Stimulated activated CD4-positive, alpha-beta T cell treated with anti-CD3 and anti-CD28 coated beads, Interleukin-4, amount 100 ng/mL, for 4 hours (primary cell): ENCODE measurements around the gene TGFBR3.

ENCODE experiments used
- DNase-seq, 2 experiments: peaks; one replicate each; pipeline ENCODE4 v3.0.0-alpha.2; 2020

The TGFBR3 gene

GRCh38 chr1:91752324-91752723, 133.6 kb downstream of the TGFBR3 start:
- no peak for DNase-seq

- DNase-seq, result no peak
These were observed 134.7 kb downstream of the TGFBR3 start for GRCh38 chr1:91751275-91751674.

- DNase-seq, result no peak
These were observed 135.5 kb downstream of the TGFBR3 start for GRCh38 chr1:91750398-91750996.

DNA sequence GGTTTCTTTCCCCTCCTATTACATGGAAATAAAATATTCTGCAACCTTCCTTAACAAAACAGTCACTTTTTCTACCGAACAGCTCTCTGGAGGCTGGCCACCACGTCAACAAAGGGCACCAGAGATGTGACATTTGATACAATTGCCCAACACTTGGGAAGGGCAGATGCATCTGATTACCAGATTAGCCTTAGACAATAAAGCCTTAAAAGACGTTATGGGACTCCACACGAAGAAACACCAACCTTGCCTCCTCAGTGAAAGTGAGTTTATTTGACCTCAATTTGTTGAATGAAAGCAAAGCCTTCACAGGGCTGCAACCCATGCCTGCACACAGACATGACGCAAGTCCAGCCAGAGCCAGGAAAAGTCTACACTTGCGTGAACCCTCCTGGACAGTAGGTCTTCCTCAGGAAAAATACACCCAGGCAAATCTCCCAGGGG, 136.1 kb downstream of the TGFBR3 start:
- DNase-seq, result no peak

DNA sequence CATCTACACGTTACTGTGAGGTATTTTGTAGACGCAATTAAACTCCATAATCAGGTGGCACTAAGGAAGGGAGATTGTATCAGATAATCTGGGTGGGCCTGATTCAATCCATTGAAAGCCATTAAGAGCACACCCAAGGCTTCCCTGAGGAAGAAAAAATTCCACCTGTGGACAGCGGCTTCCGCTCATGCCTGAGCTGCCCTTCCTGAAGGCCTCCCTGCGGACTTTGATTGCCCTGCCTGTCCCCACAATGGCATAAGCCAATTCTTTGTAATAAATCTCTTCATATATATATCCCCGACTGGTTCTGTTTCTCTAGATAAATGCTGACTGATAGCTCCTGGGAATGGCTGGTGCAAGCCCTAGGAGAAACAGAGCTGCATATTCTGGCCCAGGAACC, 138.3 kb downstream of the TGFBR3 start:
- DNase-seq, result no peak

DNA sequence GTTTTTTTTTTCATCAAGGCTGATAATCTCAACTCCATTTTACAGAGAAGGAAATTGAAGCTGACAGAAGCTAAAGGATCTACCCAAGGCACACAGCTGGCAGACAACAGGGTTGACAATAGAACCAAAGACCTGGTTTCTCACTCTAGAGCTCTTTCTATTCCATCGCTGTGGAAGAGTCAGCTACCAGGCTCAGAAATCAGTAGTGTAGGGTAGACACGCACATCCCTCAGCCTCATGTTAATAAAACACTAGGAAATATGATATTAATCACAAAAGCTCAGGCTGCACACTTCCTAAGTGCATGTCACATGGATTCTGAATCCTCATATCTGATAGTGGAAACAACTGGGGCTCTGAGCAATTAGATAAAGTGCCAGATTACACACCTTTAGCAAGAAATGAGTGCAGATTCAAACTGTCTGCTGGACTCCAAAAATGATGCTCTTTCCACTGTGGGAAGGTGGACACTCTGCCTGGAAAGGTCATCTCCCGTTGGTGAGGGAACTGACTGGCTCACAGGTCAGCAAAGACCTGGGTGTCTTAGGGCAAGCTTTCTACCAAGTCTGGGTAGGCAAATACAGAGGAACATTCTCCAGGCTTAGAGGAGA, 139.1 kb downstream of the TGFBR3 start:
- no peak for DNase-seq

DNA sequence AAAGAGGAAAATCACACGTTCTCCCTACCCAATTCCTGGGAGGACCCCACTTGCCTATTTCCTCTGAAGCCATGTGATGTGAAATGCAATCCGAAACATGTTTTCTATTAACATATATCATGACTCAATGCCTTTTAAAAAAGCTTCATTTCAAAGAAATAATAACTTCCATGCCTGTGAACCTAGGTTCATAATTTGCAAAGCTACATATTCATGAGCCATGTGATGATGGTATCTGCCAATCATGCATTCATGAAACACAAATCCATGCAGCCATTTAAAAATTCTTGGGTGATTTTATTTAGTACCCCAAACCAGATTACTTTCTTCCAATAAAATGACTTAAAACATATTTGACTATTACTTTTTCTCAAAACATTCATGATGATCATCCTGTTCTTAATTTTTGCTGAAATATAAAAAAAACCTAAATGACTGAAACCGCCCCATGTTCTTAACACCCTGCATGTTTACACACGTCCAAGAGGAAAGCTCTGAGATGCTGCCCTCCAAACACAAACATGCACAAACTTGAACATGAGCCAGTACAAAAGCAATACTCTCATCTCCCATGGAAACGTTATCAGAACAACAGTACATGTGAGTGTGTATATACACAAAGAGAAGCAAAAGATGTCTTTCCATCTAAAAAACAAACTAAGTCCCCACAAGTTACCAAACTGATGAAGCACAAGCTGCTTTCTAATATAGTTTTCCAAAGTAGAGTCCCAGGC, 140.1 kb downstream of the TGFBR3 start:
- no peak for DNase-seq

- no peak for DNase-seq
These were observed 140.9 kb downstream of the TGFBR3 start for GRCh38 chr1:91744953-91745639.

- DNase-seq, result no peak
These were observed 143.1 kb downstream of the TGFBR3 start for GRCh38 chr1:91742848-91743292.

- DNase-seq, result no peak
These were observed 144.0 kb downstream of the TGFBR3 start for GRCh38 chr1:91741906-91742305.

GRCh38 chr1:91741301-91741700, 144.7 kb downstream of the TGFBR3 start:
- DNase-seq, result no peak

DNA sequence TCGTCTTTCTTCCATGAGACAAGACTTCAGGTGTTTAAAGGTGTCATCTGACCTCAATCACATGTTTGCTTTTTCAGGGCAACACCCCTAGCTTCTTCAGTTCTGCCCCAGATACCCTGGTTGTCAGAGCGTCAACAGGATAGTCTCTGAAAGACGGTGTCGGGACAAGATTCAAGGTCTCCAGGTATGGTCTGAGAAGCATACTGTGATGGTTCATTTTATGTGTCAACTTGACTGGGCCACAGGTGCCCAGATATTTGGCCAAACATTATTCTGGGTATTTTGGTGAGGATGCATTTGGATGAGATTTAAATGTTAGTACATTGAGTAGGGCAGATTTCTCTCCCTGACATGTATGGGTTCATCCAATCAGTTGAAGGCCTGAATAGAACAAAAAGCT, 148.3 kb downstream of the TGFBR3 start:
- no peak for DNase-seq

DNA sequence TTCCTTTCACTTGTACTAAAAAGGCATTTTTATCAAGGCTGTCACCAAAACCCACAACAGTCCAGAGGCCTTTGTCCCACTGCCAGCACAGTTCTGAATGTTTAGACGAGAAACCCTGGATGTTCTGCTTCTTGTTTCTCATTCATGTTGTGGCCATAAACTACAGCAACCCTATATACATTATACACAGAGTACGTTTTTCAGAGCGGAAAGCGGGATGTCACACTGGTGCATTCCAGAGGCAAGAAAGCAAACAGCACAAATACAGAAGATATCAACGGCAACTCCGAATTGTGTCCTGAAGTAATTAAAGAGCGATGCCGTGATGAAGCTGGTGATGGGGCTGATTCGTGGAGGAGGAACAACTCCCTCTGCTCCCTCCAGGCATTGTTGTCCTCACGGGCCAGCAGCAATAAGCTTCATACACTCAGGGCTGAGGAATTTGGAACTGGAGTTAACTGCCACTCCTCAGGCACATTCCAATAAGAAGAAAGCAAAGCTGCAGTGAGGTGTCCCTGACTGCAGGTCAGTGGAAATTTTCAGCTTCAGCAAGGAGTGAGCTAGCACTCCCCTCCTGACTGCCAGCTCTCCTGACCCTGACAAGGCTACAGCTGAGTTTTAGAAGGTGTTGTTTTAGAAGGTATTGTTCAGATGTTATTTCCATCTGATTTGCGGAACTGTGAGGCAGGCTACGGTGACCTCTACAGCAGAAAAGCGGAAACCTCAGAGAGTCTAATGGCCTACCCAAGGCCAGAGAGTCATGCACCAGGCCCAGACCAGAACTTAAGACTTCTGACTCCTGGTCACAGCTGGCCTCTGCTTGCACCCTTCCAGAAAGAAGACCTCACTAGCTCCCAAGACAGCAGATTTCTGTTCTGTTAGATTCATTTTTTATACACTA, 149.0 kb downstream of the TGFBR3 start:
- no peak for DNase-seq

DNA sequence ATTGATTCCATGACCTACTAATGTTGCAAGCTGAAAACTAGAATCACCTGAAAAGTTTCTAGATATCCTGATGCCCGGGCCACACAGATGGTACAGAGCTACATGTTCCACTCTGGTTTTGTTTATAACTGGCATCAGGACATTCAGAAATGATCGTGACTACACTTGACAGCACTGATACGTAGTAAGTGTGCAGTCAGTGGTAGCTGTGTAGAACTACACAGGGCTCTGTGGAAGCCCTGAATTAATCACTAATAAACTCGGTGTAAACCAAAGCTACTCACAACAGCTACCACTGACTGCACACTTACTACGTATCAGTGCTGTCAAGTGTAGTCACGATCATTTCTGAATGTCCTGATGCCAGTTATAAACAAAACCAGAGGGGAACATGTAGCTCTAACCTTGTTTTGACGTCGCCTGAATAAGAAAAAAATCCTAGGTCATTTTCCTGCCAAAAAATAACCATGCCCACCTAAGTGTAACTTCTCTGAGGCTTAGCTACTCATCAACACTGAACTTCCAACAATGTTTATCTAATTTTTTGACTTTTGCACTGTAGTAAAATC, 149.7 kb downstream of the TGFBR3 start:
- no peak for DNase-seq

DNA sequence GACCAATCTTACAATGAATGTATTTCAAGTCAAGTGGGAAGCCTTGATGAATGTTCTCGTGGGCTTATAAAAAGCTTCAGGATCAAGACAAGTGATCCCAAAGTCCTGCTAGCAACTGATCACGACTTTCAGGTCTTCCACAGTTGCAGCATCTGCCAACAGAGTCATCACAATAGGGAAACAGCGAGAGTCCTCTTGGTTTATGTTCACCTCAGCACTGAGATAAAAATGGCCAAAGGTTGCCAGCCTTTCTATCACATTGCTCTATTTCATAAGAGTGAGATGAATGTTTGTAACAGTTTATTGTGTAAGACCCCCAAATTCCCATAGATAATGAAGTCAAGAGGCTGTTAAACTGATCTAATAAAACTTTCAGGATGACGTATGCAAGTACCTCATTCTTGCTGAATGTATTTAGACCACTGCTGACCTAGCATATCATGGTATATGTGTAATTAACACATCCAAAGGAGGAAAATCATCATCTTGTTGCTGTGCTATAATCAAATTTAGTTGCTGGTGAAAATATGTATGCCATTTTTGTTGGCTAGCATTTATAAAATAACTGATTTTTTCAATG, 150.6 kb downstream of the TGFBR3 start:
- no peak for DNase-seq

DNA sequence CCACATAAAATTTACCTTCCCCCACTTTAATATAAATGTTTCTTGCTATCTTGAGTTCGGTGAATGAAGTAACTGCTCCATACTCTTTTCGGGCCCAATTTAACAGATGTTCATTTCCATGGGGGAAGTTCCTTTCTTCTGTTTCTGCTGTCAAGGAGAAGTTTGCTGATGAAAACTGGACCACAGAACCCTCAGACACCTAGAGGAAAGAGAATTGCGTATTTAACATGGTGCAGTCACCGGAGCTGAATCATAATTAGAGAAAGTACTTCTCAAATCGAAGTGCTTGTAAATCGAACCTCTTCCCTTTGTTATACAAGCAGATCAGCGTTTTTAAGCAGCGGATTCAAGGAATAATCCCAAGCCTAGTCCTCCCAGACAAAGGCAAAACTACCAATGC, 151.2 kb downstream of the TGFBR3 start:
- no peak for DNase-seq

DNA sequence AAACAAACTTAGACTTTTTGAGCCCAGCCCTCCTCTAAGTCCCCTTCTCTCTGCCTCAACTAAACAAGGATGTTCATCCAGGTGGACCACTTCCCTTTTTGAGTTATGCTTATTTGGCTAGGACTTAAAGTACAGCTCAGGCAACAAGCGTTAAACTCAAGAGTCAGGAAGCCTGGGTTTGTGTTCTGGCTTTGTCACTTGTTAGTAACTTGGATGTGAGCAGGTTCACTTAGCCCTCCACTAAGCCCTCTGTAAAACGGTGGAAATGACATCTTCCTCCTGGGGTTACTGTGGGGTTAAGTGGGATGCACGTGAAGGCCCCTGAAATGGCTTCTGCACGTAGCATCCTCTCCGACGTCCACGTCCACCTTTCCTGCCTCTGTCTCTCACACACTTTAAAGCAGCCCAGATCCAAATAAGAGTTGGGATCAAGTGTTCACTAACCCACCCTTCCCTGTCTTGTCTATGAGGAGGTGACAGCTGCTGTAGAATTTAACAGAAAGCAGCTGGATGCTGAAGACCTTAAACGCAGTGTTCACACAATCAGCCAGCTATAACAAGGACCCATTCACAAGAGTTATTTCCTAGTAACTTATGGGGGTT, 152.7 kb downstream of the TGFBR3 start:
- no peak for DNase-seq

GRCh38 chr1:91732291-91733107, 153.5 kb downstream of the TGFBR3 start:
- DNase-seq, result no peak

- DNase-seq, result peak; percentile 17 to 63
These were observed 154.1 kb downstream of the TGFBR3 start for GRCh38 chr1:91731815-91732214.
